Suprapubic skin (tissue), 4 donors: ENCODE data around the gene TMX2.

ENCODE experiments used
- CTCF ChIP-seq, 2 donors: fragments of 200-600 bp in 1 of 2; fragments of 450-650 bp in 1 of 2; sonication (generic) in 1 of 2; IDR thresholded peaks; one replicate each; pipeline ENCODE4 v1.5.1; 2016 to 2019; ENCODE audit warnings: antibody characterized with exemption in 2 of 2, mild to moderate bottlenecking in 1 of 2, moderate library complexity in 1 of 2
- POLR2A ChIP-seq, 2 donors: fragments of 450-650 bp; IDR thresholded peaks; one replicate each; pipeline ENCODE4 v1.6.1; 2017; ENCODE audit warnings: antibody characterized with exemption in 2 of 2, mild to moderate bottlenecking in 2 of 2, moderate library complexity in 2 of 2
- POLR2AphosphoS5 ChIP-seq, 3 donors: sonication (generic); formaldehyde crosslinking; IDR thresholded peaks; one replicate each; pipeline ENCODE4 v1.6.1; 2017; ENCODE audit warnings: antibody characterized with exemption in 3 of 3

DNA sequence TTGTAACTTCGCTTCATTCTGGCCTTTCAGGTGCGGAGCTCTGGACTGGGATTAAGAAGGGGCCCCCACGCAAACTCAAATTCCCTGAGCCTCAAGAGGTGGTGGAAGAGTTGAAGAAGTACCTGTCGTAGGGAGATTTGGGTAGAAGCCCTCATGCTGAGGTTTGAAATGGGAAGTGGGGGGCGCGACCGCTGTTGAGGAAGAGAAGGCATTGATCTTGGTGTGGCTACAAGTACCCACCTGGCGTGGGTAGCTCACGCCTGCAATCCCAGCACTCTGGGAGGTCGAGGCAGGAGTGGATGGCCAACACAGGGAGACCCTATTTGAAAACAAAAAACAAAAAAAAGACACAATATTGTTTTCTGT lies 29.7 kb downstream of the TMX2 start:
- no peak for TF ChIP-seq CTCF (IDR thresholded peaks at IDR 0.05)
- TF ChIP-seq POLR2A (IDR thresholded peaks at IDR 0.05) = no peak
- no peak for TF ChIP-seq POLR2AphosphoS5 (IDR thresholded peaks at IDR 0.05)
